SH-SY5Y (cell line): ENCODE results near the gene SECISBP2L.

Source experiments
- GATA2 ChIP-seq: IDR thresholded peaks from 2 replicates; pipeline ENCODE4 v1.6.1; 2011; ENCODE audit warnings: mild to moderate bottlenecking, low read depth, low read length
- GATA3 ChIP-seq: IDR thresholded peaks from 2 replicates; pipeline ENCODE4 v1.6.1; 2011; ENCODE audit warnings: low read depth, mild to moderate bottlenecking, low read length, moderate library complexity

DNA sequence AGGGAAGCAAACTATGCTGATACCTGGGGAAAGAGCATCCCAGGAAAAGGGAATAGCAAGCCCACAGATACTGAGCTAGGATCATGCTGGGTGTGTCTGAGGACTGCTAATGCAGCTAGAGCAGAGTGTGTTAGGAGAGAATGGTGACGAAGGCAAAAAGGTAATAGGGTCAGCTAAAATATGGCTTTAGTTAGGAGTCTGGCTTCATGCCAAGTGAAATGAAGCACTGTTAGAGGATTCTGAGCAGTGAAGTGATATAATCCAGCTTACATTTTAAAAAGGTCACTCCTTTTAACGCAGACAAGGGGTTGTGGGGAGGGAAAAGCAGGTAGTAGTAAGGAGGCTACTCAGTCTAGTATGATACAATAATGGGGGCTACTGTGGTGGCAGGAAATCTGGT, 30.4 kb downstream of the SECISBP2L start:
- TF ChIP-seq GATA3 = no peak
- no peak for TF ChIP-seq GATA2
